ENCODE results near the gene CNNM3. TPM values are rescaled to one million over a fixed set of nuclear protein-coding genes. Genes with fewer than 3 reads are reported as not detected.
A peak's percentile ranks its signal among the peaks of the same experiment; 100 is the strongest.

The CNNM3 gene
- total RNA-seq, 1 donor, result 15.6 TPM

- Histone ChIP-seq H3K9me3 (ENCODE audit: low read depth, low read length) (no peaks in the 10 kb centered on the region), H3K4me1 (ENCODE audit: insufficient read depth, low read length) (peaks cover 22% of the 10 kb centered on the region), H3K4me3 (ENCODE audit: low read length) (peak overlapping the region; percentile 12), H3K27me3 (ENCODE audit: insufficient read depth, low read length) (no peaks in the 10 kb centered on the region)
Observed at GRCh38 chr2:96807127-96807471, 9.0 kb upstream of the CNNM3 start.

DNA sequence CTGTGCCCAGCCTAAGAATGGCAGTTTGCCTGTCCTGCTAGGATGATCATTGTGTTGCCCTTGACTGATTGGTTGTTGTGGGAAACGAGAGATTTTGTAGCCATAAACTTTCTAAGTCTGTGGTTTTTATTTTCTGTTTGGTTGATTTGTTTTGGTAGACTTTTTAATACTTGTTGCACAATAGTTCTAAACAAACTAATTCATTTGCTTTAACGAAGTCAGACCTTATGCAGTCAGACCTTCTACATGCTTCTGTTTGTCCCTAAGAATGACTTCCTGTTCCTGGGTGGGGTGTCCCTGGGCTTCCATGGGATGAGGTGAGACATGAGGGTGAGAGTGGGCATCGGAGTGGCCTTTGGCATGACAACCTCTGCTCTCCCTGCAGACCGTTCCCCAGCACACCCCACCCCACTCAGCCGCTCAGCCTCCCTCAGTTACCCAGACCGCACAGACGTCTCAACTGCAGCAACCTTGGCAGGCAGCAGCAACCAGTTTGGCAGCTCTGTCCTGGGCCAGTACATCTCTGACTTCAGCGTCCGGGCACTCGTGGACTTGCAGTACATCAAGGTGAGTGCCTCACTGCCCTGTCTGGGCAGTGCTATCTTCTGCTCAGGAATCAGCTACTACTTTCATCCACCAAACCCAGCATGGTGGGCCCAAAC, 7.8 kb upstream of the CNNM3 start:
- H3K4me1 ChIP-seq (ENCODE audit: insufficient read depth, low read length), result peaks cover 15% of the 10 kb centered on the region
- no peaks in the 10 kb centered on the region for H3K27me3 ChIP-seq (ENCODE audit: insufficient read depth, low read length)
- no peak overlapping the region for H3K4me3 ChIP-seq (ENCODE audit: low read length)
- H3K9me3 ChIP-seq (ENCODE audit: low read depth, low read length), result no peaks in the 10 kb centered on the region

GRCh38 chr2:96809216-96809882, 6.7 kb upstream of the CNNM3 start:
- Histone ChIP-seq H3K4me1 (ENCODE audit: insufficient read depth, low read length) (peaks cover 15% of the 10 kb centered on the region), H3K27me3 (ENCODE audit: insufficient read depth, low read length) (no peaks in the 10 kb centered on the region), H3K9me3 (ENCODE audit: low read depth, low read length) (no peaks in the 10 kb centered on the region)

DNA sequence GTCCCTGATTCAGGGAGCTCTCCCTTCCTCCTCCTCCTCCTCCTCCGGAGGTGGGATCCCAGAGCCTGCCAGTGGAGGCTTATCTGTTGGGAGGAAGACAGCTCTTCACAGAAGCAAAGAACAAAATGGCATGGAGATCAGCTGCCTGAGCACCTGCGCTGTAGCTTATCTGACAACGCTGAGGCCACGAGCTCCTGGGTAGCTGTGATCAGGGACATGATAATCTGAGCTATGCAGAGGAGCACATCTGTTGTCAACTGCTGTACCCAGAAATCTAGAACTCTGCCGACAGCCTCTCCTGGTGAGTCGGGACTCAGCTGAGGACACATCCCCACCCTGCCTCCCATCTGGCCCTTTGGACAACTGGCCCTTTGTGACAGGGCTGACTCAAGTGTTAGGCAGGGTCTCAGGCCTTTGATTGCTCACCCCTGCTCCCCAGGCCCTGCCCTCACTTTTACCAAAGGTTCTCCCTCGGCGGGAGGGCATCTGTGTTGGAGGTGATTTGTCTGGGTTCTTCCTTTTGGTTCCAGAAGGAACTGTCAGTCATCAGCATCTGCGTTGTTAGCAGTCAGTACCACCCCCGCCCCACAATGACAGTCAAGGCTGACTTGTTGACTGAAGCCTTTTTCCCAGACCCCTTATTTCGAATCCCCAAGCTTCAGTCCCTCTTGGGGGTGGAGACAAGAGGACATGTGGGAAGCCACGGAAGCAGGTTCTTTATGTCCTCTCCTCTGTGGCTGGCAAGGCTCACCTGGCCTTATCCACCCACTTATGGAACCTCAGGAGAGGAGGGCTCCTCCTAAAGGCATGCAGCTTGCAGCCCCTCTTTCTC, 5.9 kb upstream of the CNNM3 start:
- Histone ChIP-seq H3K4me3 (ENCODE audit: low read length) (no peak overlapping the region), H3K4me1 (ENCODE audit: insufficient read depth, low read length) (peaks cover 16% of the 10 kb centered on the region), H3K9me3 (ENCODE audit: low read depth, low read length) (no peaks in the 10 kb centered on the region), H3K27me3 (ENCODE audit: insufficient read depth, low read length) (no peaks in the 10 kb centered on the region)

More at GRCh38 chr2:96809216-96809882, 6.7 kb upstream of the CNNM3 start:
- H3K4me3 ChIP-seq (ENCODE audit: low read length), result no peak overlapping the region

- peaks cover 20% of the 10 kb centered on the region for H3K4me1 ChIP-seq (ENCODE audit: insufficient read depth, low read length)
- H3K4me3 ChIP-seq (ENCODE audit: low read length), result no peak overlapping the region
- H3K9me3 ChIP-seq (ENCODE audit: low read depth, low read length), result no peaks in the 10 kb centered on the region
- no peaks in the 10 kb centered on the region for H3K27me3 ChIP-seq (ENCODE audit: insufficient read depth, low read length)
Observed at GRCh38 chr2:96810783-96811192, 5.3 kb upstream of the CNNM3 start.

DNA sequence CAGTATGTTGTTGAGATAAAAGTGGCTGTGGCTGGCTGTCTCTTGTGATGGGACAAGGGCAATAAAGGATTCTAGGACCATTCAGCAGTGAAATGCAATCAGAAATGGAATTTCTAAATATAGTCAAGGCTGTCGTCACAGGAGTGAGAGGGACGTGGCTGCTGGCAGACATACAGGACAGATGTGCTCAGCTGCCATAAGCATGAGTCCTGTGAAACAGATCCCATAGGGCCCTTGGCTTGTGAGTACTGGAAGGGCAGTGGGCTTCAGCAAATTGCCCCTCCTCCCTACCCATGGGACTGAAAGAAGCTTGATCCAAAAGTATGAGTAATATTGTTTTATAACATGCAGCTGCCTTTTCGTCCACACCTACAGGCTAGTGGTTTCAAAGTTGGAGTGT, 4.2 kb upstream of the CNNM3 start:
- Histone ChIP-seq H3K27me3 (ENCODE audit: insufficient read depth, low read length) (no peaks in the 10 kb centered on the region), H3K4me1 (ENCODE audit: insufficient read depth, low read length) (peaks cover 16% of the 10 kb centered on the region), H3K4me3 (ENCODE audit: low read length) (no peak overlapping the region), H3K9me3 (ENCODE audit: low read depth, low read length) (no peaks in the 10 kb centered on the region)

DNA sequence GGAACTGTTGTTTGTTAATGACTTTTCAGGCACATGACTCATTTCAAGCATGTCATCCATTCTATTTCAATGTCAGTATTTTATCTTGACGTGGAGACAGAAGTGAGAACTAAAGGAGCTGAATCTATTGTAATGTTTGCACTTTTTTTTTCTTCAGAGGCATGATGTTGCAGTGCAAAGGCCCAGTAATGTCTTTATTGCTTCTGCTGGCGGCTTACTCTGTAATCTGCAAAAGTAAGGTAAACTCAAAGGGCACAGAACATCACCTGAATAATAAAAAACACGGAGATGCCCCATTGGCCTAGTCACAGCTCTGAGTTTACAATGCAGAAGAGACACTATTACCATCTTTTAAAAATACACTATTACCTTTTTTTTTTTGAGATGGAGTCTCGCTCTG, 2.4 kb upstream of the CNNM3 start:
- no peaks in the 10 kb centered on the region for H3K9me3 ChIP-seq (ENCODE audit: low read depth, low read length)
- H3K4me1 ChIP-seq (ENCODE audit: insufficient read depth, low read length), result peaks cover 22% of the 10 kb centered on the region
- no peak overlapping the region for H3K4me3 ChIP-seq (ENCODE audit: low read length)
- H3K27me3 ChIP-seq (ENCODE audit: insufficient read depth, low read length), result no peaks in the 10 kb centered on the region

DNA sequence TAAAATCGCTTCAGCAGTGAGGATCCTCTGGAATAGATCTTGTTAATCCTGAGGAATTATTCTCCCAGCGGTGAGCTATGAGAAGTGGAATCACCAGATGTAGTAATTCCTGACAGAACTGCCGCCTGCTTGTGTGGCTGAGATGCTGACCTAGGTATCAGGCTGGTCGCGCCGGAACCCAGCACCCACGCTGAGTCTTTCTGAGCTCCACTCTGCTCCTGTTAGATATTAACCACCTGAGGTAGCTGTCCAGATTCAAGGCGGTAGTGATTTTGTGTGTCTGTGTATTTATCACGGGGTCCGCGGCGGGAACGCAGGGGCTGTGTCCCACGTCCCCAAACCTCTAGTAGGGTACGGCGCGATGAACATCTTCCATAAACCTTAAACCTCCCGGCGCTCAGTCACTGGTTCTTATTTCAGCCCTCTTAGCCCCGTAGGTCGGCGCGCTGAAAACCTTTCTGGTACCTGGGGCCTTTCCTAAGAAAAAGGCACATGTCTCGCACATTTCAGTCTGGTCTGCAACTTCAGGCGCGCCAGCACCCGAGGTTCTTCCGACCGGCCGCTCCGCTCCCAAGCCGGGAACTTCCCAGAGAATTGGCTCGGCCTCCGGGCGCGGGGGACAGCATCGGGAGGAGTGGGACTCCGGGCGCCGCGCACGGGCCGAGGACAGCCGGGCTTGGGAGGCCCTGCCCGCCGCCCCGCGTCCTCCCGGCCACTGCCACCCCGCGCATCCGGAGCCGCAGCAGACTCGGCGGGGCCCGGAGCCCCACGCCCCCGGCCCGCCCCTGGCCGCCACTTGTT, 542 bp upstream of the CNNM3 start:
- Histone ChIP-seq H3K4me3 (ENCODE audit: low read length) (peak overlapping the region; percentile 77), H3K9me3 (ENCODE audit: low read depth, low read length) (no peaks in the 10 kb centered on the region), H3K4me1 (ENCODE audit: insufficient read depth, low read length) (peaks cover 41% of the 10 kb centered on the region), H3K27me3 (ENCODE audit: insufficient read depth, low read length) (no peaks in the 10 kb centered on the region)

- Histone ChIP-seq H3K4me3 (ENCODE audit: low read length) (peak overlapping the region; percentile 77), H3K9me3 (ENCODE audit: low read depth, low read length) (no peaks in the 10 kb centered on the region), H3K27me3 (ENCODE audit: insufficient read depth, low read length) (no peaks in the 10 kb centered on the region), H3K4me1 (ENCODE audit: insufficient read depth, low read length) (peaks cover 49% of the 10 kb centered on the region)
Observed at GRCh38 chr2:96816836-96817702, 1.0 kb downstream of the CNNM3 start.

GRCh38 chr2:96817882-96818281, 1.8 kb downstream of the CNNM3 start:
- no peaks in the 10 kb centered on the region for H3K27me3 ChIP-seq (ENCODE audit: insufficient read depth, low read length)
- H3K4me1 ChIP-seq (ENCODE audit: insufficient read depth, low read length), result peaks cover 49% of the 10 kb centered on the region
- no peak overlapping the region for H3K4me3 ChIP-seq (ENCODE audit: low read length)

DNA sequence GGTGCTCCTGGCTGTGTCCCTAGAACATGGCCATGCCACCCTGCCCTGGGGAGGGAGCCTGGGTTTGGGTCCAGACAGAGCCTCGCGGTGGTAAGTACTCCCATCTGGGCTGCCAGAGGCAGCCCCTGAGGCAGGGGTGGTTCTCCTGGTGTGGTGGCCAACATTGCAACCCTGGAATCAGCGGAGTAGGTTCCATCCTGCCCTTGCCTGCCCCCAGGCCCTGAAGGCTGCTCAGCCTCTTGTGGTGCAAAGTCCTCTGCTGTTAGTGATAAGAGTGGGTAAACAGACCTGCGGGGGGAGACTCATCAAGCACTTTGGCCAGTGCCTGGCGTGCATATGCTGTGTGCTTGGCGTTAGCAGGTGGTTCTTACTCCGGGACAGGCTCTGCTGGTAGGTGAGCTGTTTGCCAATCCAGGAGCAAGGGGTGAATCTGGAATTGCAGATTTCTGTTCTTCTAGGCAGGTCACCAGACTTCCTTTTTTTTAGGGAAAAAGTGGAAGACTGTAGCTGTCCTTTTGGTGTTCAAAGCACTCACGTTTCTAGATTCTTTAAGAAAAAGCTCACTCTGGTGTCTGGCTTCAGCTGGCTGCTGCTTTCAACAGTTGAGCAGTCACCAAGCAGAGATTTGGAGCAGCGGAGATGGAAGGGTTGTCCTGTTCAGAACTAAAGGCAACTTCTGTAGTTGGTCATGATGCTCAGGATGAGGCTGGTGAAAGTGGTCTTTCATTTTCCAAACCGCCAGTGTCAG, 3.2 kb downstream of the CNNM3 start:
- H3K4me1 ChIP-seq (ENCODE audit: insufficient read depth, low read length), result peaks cover 49% of the 10 kb centered on the region
- no peaks in the 10 kb centered on the region for H3K9me3 ChIP-seq (ENCODE audit: low read depth, low read length)
- no peaks in the 10 kb centered on the region for H3K27me3 ChIP-seq (ENCODE audit: insufficient read depth, low read length)
- H3K4me3 ChIP-seq (ENCODE audit: low read length), result no peak overlapping the region

More at GRCh38 chr2:96817882-96818281, 1.8 kb downstream of the CNNM3 start:
- no peaks in the 10 kb centered on the region for H3K9me3 ChIP-seq (ENCODE audit: low read depth, low read length)

GRCh38 chr2:96819876-96820511, 3.9 kb downstream of the CNNM3 start:
- peaks cover 49% of the 10 kb centered on the region for H3K4me1 ChIP-seq (ENCODE audit: insufficient read depth, low read length)
- no peaks in the 10 kb centered on the region for H3K27me3 ChIP-seq (ENCODE audit: insufficient read depth, low read length)
- H3K4me3 ChIP-seq (ENCODE audit: low read length), result no peak overlapping the region
- H3K9me3 ChIP-seq (ENCODE audit: low read depth, low read length), result no peaks in the 10 kb centered on the region

DNA sequence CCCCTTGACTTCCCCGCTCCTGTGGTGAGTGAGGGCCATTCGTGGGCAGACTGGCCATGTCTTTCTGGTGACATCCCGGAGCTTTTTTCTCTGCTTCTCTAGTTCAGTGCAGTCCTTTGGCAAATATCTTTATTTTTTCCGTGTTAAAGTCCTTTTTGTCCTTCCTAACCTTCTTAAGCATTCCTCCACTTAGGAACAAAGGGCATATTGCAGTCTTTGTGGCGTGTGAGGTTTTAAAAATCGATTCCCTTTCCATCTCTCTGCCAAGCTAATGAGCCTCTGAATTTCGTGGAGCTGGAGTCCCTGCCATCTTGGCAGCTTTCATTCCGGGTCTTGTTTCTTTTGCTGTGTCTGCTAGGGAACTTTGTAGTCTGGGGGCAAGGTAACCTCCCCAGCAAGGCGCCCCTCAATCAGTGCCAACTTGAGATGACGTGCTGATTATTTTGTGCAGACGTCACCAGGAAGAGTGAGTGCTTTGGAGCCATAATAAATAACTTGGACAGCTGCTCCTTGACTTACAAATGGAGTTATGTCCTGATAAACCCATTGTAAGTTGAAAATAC, 5.1 kb downstream of the CNNM3 start:
- no peaks in the 10 kb centered on the region for H3K27me3 ChIP-seq (ENCODE audit: insufficient read depth, low read length)
- peaks cover 44% of the 10 kb centered on the region for H3K4me1 ChIP-seq (ENCODE audit: insufficient read depth, low read length)
- H3K4me3 ChIP-seq (ENCODE audit: low read length), result no peak overlapping the region
- no peaks in the 10 kb centered on the region for H3K9me3 ChIP-seq (ENCODE audit: low read depth, low read length)

Data from mononuclear cell (primary cell).